GM18505 (cell line): ENCODE data around the gene ZNF492.
"Not testable (repeated sequence)": the region's sequence is repeated elsewhere in the genome, so short reads cannot be mapped to it uniquely, and the experiment has no call there.

Experiments used
- ATAC-seq: cut with Tn5 transposase; IDR thresholded peaks from one replicate; pipeline ENCODE4 v1.9.1; 2021; ENCODE audit not compliant: unreplicated experiment
- POLR2A ChIP-seq: IDR thresholded peaks from 4 replicates; pipeline ENCODE4 v1.6.1; 2011; ENCODE audit warnings: borderline replicate concordance; ENCODE audit not compliant: insufficient read depth, insufficient read length; ENCODE audit errors: extremely low read depth

The ZNF492 gene

DNA sequence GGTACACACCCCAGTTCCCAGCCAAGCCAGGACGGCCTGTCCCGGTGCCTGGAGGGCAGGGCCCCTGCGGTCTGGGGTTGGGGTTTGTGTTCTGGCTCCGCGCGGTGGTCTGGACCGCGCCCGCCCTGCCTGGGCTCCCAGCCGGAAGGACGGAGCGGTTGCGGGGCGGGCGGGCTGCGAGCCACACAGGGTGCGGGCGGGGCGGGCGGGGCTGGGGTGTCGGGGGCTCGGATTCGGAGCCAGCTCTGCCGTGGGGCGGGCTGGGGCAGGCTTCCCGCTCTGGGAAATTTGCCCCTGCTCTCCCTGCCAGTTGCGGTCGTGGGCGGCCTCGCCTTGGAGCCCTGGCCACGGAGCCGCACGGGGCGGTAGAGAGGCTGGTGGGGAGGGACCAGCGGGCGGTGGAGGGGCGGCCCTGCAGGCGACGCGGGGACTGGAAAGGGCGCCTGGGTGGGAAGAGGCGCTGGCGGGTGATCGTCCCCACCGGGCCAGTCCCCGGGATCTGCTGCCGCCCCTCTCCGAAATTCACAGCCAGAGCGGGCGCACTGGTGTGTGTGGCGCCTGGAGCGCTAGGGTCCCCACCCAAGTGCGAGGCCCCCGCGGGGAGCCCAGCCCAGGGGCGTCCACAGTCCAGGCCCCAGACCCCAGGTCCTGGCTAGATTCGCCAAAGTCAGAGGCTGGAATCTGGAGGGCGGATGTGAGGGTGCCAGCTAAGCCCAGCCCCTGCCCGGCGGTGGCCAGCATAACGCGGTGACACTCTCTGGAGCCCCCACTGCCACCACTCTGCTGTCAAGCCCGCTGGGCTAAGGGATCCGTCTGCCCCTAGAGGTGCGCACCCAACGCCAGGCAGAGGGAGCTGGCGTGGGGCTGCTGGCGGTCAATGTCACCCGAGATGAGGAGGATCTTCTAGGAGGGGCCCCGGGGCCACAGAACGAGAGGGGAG, 11.0 kb upstream of the ZNF492 start:
- no peak for ATAC-seq
- no peak for TF ChIP-seq POLR2A

DNA sequence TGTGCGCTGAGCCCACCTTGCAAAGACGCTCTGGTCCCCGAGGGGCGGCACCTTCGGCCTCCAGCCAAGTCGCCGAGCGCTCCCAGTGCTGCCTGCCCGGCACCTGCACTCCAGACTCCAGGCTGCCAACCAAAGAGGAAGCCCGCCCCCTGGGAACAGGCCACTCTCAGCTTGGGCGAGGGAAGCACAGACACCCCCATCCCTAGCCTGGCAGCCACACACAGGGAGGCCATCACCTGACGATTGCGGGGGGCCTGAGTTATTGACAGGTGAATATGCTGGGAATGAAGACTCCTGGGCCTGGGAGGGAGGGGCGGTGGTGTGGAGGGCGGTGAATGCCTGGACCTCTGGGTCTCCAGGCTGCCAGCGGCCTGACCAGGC, 10.3 kb upstream of the ZNF492 start:
- no peak for ATAC-seq
- no peak for TF ChIP-seq POLR2A

DNA sequence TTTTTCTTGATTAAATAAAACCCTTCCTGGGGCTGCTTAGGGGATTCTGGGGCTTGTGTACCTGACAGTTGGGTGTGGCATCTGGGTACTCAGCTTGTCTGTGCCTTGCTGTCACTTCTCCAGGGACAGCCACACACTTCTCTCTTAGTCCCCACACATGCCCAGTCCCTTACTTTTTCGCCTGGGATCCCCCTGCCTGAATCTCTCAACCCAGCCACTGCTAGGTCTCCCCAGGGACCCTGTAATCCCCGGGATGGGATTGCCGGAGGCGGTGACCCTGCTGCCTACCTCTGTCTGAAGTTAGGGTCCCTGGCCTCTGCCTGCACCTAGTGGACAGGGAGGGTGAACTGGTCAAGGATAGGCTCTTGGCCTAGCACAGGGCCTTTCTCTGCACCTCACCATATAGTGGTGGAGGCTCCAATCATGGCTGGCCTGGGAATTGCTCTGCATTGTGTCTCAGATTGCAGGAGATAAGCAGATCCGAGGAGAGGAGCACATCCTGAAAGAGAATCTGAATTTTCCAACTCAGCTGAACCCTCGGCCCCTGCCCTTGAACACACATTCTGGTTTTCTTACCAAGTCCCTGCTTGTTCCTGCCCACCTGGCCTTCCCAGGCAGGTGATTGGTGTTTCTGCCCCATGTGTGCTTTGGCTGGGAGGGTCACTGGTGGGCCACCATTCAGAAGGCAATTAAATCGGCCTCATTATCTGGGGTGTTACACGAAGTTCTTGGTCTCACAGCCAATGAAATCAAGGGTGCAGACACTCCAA, 8.7 kb upstream of the ZNF492 start:
- no peak for ATAC-seq
- TF ChIP-seq POLR2A = no peak

DNA sequence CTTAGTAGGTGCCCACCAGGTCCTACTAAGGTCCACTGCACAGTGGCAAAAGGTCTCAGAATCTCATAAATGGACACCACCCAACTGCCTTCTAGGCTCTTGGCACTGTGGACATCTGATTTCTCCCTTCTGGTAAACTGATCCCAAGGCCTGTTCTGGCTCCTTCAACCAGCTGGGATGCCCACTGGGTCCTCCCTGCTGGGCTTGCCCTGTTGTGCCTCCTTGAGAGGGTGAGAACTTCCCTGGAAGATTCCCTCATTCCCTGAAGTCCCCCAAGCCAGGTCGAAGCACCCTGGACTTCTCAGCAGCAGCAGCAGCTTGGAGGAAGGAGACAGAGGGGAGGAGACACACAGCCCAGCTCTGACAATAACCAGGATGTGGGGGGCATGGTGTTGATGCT, 6.6 kb upstream of the ZNF492 start:
- no peak for ATAC-seq
- no peak for TF ChIP-seq POLR2A

DNA sequence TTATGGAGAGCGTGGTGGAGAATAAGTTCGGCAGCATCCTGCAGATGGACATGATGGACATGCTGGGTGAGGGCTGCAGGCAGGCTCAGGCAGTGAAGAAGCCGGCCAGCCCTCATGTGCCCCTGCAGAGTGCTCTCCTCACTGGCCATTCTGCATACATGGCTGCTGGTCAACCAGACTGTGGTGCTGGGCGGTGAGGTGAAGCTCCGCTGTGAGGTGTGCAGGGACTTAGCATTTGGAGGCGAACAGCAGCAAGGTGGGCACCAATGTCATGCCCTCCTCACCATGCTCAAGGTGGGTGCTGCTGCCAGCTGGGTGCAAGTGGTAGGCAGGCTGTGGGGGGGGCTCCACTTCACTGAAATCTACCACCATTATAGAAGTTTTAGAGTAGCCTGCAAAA, 5.7 kb upstream of the ZNF492 start:
- no peak for ATAC-seq
- no peak for TF ChIP-seq POLR2A

DNA sequence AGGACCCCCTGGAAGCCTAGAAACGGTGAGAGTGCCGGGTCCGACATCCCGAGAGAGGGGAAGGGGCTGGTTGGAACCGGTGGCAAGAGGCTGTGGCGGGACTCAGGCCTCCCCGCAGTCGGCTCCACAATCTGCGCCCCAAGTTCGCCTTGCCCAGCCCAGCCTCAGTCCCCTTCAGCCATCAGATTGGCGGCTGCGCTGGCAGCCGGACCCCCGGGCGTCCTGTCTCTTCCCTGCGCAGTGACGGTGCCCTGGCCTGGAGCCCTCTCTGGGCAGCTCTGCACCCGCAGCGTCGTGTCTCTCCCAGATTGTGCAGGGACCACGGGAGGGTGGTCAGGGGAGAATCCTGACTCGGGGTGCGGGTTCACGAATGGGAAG, 315 bp downstream of the ZNF492 start:
- ATAC-seq = no peak

DNA sequence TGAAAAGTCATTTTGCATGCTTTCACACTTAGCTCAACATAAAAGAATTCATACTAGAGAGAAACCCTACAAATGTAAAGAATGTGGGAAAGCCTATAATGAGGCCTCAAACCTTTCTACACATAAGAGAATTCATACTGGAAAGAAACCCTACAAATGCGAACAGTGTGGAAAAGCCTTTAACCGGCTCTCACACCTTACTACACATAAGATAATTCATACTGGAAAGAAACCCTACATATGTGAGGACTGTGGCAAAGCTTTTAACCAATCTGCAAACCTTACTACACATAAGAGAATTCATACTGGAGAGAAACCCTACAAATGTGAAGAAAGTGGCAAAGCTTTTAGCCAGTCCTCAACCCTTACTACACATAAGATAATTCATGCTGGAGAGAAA, 51.4 kb downstream of the ZNF492 start:
- ATAC-seq = not testable (repeated sequence)

More for the DNA sequence above, 315 bp downstream of the ZNF492 start:
- no peak for TF ChIP-seq POLR2A

DNA sequence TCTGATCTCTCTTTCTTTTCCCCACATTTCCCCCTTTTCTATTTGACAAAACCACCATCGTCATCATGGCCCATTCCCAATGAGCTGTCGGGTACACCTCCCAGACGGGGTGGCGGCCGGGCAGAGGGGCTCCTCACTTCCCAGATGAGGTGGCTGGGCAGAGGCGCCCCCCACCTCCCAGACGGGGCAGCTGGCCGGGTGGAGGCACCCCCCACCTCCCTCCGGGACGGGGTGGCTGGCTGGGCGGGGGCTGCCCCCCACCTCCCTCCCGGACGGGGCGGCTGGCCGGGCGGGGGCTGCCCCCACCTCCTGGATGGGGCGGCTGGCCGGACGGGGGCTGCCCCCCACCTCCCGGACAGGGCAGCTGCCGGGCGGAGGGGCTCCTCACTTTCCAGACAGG, 68.5 kb downstream of the ZNF492 start:
- ATAC-seq = not testable (repeated sequence)

DNA sequence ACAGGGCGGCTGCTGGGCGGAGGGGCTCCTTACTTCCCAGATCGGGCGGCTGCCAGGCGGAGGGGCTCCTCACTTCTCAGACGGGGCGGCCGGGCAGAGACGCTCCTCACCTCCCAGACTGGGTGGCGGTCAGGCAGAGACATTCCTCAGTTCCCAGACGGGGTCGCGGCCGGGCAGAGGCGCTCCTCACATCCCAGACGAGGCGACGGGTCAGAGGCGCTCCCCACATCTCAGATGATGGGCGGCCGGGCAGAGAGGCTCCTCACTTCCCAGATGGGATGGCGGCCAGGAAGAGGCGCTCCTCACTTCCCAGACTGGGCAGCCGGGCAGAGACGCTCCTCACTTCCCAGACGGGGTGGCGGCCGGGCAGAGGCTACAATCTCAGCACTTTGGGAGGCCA, 69.0 kb downstream of the ZNF492 start:
- ATAC-seq = not testable (repeated sequence)

DNA sequence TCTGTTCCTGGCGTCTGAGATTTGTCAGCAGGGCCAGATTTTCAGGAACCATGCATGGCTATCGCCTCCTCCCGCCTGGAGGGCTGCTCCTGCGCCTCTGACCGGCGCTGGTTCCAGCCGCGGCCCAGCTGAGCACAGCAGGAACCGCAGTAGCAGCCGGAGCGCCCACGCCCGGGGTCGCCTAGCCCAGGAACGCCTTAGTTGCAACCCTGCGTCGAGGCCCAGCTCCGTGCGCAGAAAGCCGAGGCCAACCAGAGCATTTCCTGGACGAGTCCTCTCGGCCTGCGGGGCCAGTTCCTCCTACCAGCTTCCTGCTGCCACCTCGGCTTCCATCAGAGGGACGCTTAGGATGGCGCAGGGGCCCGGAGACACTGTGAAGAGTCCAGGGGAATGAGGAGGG, 74.9 kb downstream of the ZNF492 start:
- no peak for ATAC-seq
- TF ChIP-seq POLR2A = no peak
